HPDE6-E6E7 (cell line): ENCODE data around the gene SH3TC2.
"Not testable (repeated sequence)": the region's sequence is repeated elsewhere in the genome, so short reads cannot be mapped to it uniquely, and the experiment has no call there.

ENCODE experiments used
- DNase-seq: peaks from one replicate; pipeline ENCODE4 v3.0.0; 2011; ENCODE audit warnings: missing footprints; ENCODE audit errors: extremely low spot score

SH3TC2 gene

DNA sequence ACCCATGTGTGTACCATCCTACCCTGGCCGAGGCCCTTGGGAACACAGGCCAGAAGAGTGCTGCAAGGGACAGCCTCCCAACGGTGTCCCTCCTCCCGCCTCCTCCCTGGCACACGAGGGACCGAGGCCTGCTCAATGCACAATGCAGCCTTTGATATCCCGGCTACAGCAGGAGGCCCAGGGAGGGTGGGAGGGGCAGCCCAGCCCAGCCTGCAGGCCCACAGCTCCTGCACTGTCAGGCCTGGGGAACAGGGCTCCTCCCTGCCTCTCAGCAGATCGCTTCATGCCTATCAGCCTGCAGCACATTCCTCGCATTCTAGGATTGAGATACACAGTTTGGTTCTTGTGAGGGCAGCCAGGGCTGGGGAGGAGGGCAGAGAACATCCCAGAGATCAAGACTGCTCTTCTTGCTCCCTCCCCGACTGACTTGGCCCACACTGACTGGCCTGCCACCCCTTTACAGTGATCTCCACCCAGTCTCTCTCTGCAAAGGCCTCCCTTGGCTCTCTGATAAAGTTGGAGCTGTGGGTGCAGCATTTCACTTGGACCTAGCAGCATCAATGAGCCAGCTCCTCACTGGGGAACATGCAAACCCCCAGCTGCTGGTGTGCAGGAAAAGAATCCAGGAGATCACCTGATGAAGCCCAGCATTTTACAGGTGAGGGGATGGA, at the start of gene SH3TC2:
SH3TC2 (minus strand) TSS at position 46 of the 671 bp plus-strand sequence; CDS start at position 6, 40 bp downstream.
- peak; percentile 71 for DNase-seq

DNA sequence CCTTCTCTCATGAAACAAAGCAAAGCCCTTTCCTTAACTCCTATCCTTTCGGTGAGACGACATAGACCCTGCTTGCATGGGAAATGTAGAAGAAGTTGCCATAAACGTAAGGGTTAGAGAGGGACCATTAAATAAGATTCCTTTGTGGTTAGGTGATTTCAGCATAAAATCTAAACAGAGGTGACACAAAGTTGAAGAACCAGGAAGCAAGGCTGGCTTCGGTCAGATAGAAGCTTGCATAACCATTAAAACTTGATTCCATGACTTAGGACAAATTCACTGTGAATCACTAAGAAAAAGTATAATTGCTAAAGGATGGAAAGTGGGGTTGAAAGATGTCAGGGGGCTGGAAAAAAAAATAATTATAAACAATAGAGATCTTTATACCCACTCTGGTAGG, 47.5 kb upstream of the SH3TC2 start:
- DNase-seq, result no peak

DNA sequence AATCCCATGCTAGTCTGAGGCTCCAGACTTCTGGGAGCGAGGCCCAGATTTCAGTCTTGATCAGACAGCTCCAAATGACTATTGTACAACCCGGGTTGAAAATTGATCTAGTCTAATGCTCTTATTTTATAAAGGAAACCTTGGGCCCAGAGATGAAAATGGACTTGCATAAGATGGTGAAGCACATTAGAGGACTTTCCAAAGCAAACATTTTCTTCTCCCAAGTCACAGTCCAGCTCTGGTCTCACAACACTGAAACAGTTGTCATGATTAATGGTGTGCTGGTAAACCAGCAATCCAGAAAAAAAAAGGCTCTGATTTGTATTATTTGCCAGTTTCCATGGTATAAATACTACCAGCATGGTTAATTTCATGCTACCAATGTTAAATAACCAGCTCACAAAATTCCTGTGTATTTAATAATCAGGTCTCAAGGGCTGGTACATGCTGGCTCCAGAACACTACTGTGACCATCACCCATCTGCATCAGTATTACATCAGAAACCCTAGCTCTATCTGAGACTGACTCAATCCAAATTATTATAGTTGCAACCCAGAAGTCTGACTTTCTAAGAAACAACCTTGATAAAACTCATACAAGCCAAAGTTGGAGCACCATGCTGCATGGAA, 45.9 kb upstream of the SH3TC2 start:
- no peak for DNase-seq

DNA sequence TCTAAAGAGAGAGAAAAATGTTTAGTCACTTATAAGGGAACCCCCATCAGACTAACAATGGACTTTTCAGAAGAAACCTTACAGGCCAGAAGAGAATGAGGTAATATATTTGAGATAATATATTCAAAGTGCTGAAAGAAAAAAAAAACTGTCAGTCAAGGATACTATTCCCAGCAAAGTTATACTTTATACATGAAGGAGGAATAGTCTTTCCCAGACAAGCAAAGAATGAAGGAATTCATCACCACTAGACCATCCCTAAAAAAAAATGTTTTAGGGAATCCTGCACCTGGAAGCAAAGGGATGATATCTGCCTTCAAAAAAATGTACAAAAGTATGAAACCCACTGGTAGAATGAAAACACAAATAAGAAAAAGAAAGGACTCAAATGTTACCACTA, 37.5 kb upstream of the SH3TC2 start:
- no peak for DNase-seq

DNA sequence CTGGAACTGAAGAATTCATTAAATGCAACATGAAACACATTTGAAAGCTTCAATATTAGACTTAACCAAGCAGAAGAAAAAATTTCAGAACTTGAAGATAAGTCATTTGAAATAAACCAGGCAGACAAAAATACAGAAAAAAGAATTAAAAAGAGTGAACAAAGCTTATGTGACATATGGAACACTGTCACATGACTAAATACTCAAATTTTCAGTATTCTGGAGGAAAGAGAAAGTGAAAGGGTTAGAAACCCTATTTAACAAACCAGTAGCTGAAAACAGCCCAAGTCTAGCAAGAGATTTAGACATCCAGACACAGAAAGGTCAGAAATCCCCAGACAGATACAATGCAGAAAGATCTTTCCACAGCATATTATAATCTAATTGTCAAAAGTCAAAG, 37.1 kb upstream of the SH3TC2 start:
- DNase-seq, result no peak

DNA sequence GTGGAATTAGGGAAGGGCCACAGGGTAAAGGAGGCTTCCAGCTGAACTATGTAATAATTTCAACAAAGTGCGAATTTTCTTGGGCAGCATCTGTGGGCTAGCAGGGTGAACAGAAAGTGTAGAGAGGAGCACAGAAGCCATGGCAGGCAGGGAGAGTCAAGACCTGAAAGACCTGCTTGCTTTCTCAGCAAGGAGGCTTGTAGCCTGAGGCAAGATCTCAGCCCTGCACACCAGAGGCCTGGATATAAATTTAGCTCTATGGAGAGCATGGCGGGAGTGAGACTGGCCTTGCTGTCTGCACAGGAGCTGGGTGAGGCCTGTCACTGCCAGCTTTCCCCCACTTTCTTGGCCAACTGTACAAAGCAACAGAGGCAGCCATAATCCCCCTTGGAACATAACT, 32.1 kb upstream of the SH3TC2 start:
- DNase-seq, result no peak

DNA sequence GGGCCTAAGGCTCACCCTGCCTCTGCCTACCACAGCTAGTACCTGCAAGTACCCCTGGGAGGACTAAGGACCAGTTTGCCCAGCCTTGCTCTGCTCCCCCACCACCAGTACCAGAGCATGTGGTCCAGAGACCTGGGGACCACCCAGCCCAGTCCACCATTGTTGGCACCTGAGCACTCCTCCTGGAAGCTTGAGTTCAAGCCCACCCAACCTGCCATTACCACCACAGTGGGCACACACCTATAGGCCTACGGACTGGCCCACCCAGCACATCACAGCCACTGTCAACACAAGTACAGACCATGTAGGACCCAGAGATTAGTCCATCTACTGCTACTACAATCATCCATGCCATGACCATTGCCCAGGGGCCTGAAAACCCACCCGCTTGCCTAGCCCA, 30.8 kb upstream of the SH3TC2 start:
- DNase-seq, result no peak

DNA sequence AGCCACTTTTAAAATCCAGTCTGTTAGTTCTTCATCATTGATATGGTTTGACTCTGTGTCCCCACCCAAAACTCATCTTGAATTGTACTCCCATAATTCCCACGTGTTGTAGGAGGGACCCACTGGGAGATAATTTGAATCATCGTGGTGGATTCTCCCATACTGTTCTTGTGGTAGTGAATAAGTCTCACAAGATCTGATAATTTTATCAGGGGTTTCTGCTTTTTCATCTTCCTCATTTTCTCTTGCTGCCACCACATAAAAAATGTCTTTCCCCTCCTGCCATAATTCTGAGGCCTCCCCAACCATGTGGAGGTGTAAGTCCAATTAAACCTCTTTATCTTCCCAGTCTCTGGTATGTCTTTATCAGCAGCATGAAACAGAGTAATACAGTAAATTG, 26.9 kb upstream of the SH3TC2 start:
- no peak for DNase-seq

DNA sequence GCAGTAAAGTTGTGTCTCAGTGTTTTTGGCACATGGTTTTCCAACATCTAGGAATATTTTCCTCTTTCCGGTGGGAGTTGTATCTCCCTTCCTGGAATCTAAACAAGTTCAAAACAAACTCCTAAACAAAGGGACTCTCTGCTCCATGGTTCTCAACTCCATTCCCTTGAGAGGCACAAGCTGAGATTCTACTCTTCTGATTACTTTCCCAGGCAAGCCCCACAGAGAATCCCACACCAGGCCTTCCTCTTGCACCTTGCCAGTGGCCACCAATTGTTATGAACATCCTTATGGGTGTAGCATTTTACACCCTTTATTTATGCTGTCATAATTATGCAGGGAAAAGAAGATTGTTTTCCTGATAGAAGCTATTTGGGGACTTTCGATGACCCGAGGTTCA, 25.8 kb upstream of the SH3TC2 start:
- DNase-seq, result no peak

DNA sequence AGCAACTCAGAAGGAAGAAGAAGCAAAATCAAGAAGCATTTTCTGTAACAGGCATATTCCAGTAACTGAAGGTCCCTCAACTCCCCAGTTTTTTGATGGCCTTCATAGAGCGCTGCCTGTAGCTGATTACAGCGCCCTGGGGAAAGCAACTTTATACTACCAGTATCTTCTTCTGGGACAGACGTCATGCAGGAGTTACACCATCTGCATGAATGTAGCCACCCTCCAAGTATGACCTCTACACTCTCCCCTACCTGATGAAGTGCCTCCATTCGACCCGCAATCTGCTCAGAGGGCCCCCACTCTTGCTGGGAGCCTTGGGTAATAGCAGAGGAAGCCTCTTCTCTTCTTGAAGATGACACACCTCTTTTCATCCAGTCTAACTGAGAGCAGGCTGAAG, 21.0 kb upstream of the SH3TC2 start:
- no peak for DNase-seq

DNA sequence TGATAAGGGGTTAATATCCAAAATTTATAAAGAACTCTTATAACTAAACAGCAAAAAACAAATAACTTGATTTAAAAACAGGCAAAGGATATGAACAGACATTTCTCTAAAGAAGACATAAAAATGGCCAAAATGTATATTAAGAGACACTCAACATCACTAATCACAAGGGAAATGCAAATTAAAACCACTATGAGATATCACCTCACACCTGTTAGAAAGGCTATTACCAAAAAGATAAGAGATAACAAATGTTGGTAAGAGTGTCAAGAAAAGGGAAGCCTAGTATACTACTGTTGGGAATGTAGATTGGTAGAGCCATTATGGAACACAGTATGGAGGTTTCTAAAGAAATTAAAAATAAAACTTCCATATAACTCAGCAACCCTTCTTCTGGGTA, 19.4 kb upstream of the SH3TC2 start:
- DNase-seq, result no peak

DNA sequence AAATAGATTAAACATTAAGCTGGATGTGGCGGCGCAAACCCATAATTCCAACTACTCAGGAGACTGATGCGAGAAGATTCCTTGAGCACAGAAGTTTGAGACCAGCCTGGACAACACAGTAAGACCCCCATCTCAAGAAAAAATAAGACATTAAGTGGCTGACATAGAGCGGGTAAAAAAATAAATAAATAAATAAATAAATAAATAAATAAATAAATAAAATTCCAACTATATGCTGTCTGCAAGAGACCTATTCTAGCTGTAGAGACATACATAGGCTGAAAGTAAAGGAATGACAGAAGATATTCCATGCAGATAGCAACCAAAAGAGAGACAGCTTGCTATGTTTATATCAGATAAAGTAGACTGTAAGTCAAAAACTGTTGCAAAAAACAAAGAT, 17.4 kb upstream of the SH3TC2 start:
- DNase-seq, result no peak

DNA sequence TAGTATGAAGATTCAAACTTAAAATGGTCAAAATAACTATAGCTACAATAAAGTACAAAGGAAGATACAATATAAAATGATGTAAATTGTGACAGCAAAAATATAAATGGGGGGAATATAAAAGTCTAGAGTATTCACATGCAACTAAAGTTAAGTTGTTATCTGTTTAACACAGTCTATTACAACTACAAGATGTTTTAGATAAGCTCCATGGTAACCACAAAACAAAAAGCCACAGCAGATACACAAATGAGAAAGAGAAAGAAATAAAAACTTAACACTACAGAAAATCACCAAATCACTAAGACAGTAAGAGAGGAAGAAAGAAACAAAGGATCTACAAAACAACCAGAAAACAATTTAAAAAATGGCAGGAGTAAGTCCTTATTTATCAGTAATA, 17.0 kb upstream of the SH3TC2 start:
- DNase-seq, result no peak

DNA sequence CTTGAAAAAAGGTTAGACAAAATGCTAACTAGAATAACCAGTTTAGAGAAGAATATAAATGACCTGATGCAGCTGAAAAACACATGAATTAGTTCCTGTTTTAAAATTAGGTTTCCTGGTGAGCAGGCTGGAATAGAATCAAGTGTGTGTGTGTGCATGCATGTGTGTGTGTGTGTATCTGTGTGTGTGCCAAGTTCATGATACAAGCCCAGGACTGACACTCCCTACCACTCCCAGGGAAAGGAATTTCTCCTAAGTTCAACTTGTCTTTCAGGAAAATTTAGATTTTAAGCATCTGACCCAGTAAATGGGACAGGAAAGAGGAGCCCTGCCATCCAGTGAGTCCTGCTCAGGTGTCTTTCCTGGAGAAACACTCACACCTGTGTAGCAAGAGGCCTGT, 11.2 kb upstream of the SH3TC2 start:
- DNase-seq, result not testable (repeated sequence)

DNA sequence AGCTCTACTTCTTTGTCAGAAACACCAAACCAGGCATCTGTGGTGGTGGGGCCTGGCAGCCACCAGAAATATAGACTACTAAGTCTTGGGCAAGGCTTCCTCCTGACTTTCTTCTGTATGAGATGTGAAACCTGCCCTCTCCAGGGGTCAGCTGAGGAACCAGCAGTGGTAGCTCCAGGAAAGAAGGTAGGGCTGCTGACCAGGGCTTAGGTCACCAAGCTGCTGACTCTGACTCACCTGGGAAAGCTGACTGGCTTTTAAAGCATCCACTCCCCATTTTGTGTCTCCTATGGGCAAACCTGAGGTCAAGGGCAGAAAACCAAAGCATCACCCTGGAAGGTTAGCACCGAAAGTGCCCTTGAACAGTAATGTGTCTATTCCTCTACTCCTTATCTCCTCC, 10.4 kb upstream of the SH3TC2 start:
- no peak for DNase-seq

DNA sequence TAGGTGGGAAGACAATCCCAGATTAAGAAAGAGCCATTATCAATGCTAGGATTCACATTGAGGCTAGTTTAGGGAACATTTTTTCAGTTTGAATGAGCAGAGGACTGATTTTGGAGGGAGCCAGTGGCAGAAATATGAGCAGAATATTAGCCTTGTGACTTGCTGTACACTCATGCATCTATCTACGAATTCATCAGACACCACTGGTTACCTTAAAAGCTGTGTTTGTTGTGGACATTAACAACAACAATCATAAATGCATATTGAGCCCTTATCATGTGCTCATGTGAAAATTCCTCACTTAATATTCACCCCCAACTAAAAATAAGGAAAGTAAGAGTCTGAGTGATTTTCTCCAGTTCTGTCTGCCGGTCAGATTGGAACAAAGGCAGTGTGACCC, 9.9 kb upstream of the SH3TC2 start:
- no peak for DNase-seq

DNA sequence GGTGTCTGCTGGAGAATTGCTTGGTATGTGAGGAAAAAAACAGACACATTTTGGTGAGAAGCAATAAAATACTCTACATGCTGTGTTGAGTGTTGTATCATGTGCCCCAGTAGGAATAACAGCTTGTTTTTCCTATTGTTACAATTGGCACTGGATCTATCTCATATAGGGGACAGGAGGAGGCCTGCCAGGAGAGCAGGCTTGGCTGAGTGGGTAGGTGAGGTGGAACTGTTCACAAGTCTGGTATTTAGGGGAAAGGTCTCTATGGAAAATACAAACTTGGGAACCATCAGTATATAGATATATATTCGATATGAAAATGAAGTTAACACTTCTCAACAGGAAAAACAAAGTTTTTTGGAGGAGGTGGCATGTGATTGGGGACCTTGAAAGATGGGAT, 9.5 kb upstream of the SH3TC2 start:
- DNase-seq, result no peak

DNA sequence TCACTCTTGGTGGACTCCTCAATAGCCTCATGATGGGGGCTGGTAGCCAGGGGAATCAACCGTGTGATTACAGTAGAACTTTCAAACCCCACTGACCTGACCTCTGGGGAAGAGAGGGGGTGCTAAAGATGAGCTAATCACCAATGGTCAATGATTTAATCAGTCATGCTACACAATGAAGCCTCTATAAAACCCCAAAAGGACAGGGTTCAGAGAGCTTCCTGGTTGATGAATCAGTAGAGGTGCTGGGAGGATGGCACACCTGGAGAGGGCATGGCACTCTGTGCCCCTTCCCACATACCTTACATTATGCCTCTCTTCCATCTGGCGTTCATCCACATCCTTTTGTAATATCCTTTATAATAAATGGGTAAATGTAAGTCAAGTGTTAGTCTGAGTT, 8.9 kb upstream of the SH3TC2 start:
- DNase-seq, result no peak

DNA sequence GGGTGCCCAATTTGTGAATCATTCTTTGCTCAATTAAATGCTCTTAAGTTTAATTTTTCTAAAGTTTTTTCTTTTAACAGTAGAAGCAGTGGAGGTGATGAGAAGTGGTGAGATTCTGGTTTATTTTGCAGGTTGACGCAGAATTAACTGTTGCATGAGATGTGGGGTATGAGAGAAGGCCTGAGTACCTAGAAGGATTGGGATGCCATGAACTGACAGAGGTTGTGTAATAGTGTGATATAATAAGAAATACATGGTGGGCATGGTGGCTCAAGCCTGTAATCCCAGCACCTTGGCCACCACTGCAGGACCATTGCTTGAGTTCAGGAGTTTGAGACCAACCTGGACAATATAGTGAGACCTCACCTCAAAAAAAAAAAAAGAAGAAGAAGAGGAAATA, 8.4 kb upstream of the SH3TC2 start:
- DNase-seq, result no peak

DNA sequence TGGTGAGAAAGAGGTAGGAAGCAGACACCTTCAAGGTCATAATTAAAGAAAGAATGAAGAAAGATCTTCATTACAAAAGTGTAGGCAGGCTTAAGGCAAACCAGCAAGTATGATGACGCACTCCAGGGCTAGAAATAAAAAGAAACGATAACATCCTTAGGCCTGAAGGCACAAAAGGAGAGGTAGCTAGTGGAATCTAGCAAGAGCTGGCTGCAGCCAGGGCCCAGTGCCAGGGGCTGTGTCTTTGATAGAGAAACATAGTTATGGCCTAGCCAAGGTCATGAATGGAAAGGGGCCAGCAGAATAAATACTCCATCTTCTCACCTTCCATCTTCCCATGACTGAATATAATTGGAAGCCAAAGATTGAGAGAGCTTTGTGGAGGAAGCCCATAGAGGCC, 6.8 kb upstream of the SH3TC2 start:
- DNase-seq, result no peak

DNA sequence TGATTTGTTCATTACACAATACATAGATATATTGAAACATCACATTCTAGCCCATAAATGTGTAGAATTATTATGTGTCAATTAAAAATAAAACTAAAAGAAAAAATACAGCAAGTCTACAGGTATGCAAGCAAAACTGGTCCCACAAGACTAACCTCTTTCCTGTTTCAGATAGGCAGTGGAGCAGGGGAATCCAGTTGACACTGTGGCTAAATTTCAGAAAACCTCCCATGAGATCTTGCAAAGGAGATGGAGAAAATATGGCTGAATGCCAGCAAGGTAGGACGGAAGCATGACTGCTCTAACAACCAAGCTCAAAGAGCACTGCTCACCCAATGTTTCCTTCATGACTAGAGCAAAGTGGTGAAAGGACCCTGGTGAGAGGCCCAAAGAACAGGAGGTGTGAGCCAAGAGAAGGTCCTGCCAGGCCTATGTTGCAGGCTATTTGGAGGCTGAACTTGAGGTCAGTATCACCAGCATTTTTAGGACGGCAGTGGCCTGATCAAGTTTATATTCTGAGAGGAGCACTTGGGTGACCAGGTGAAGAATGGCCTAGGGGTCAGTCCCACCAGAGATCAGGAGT, 1.1 kb upstream of the SH3TC2 start:
- peak; percentile 22 for DNase-seq

DNA sequence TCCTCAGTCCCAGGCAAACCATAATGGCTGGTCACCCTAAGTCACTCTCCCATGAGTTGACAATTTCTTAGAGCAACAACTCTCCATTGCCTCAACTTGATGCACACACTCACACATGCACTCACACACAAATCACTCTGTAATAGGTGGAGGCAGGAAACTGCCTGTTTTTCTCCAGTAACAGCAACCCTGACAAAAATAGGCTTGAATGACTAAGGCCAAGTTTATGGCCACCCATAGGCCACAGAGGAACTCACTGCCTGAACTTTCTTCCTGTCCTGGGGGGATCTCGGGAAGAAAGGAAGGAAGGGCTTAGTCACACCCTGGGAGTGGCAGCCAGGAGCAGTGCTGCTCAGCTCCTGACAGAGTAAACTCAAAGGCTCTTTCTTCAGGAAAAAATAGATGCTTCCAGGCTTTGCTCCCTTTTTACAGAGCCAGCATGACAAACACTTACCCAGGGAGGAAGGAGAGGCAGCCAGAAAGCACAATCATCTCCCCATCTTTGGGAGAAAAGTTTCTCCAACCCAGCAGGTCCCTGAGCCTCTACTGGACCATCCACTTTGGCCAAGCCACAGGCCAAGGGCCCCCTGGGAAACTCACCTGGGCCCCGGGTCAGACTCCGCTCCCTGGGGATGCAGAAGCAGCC, 368 bp downstream of the SH3TC2 start:
- peak; percentile 88 for DNase-seq

DNA sequence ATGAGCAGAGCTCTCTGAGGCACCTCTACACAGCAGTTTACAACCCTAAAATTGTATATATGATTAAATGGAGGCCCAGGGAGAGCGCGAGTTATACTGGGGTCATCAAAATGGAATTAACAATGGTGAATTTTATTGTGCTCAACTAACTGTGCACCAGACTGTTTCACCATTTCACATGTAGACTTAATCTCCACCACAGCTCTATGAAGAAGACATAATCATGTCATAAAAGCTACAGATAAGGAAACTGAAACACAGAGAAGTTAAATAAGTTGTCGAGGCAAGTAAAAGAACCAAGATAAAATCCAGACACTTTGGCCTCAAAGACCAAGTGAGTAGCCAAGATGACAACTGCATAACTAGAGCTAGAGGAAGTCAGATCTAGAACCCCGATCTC, 1.5 kb downstream of the SH3TC2 start:
- DNase-seq, result no peak
